Sigmoid colon (tissue), 7 donors: ENCODE results near the gene DMPK. TPM values are rescaled to one million over a fixed set of nuclear protein-coding genes. Genes with fewer than 3 reads are reported as not detected.
A peak's percentile ranks its signal among the peaks of the same experiment; 100 is the strongest.

ENCODE experiments used
- DNase-seq: peaks from one replicate; pipeline ENCODE4 v3.0.0-alpha.2; 2019
- H3K27ac ChIP-seq, 4 donors: fragments of 200-600 bp; sonication (generic); one replicate each; pipeline ENCODE4 v1.5.1; 2016 to 2019; ENCODE audit warnings: mild to moderate bottlenecking in 1 of 4
- H3K27me3 ChIP-seq, 3 donors: fragments of 200-600 bp; sonication (generic); one replicate each; pipeline ENCODE4 v1.5.1; 2019; ENCODE audit warnings: mild to moderate bottlenecking in 1 of 3
- H3K36me3 ChIP-seq, 4 donors: fragments of 200-600 bp; sonication (generic); one replicate each; pipeline ENCODE4 v1.5.1; 2016 to 2019
- H3K4me1 ChIP-seq, 4 donors: fragments of 200-600 bp; sonication (generic); one replicate each; pipeline ENCODE4 v1.5.1; 2017 to 2019
- H3K4me3 ChIP-seq, 4 donors: fragments of 200-600 bp; sonication (generic); one replicate each; pipeline ENCODE4 v1.5.1; 2017 to 2019; ENCODE audit warnings: mild to moderate bottlenecking in 2 of 4, moderate library complexity in 1 of 4
- H3K9me3 ChIP-seq, 4 donors: fragments of 200-600 bp in 3 of 4; sonication (generic) in 3 of 4; one replicate each; pipeline versions ENCODE4 v1.5.1 to v1.6.1; 2013 to 2019
- CTCF ChIP-seq, 4 experiments: fragments of 450-650 bp in 3 of 4; fragments of 200-600 bp in 1 of 4; IDR thresholded peaks; one replicate each; pipeline ENCODE4 v1.5.1; 2016 to 2019; ENCODE audit warnings: antibody characterized with exemption in 4 of 4, mild to moderate bottlenecking in 3 of 4, moderate library complexity in 2 of 4
- EP300 ChIP-seq, 4 donors: sonication (generic); formaldehyde crosslinking; IDR thresholded peaks; one replicate each; pipeline ENCODE4 v1.6.1; 2017; ENCODE audit warnings: antibody characterized with exemption in 4 of 4
- POLR2A ChIP-seq, 2 donors: fragments of 450-650 bp; IDR thresholded peaks; one replicate each; pipeline ENCODE4 v1.6.1; 2016; ENCODE audit warnings: antibody characterized with exemption in 2 of 2, mild to moderate bottlenecking in 2 of 2, moderate library complexity in 2 of 2
- POLR2AphosphoS5 ChIP-seq, 4 donors: sonication (generic); formaldehyde crosslinking; IDR thresholded peaks; one replicate each; pipeline ENCODE4 v1.6.1; 2017; ENCODE audit warnings: antibody characterized with exemption in 4 of 4
- WGBS, 2 donors: extraction: QIAGEN DNeasy Blood & Tissue Kit; methylation state at CpG; one replicate each; pipeline ENCODE4 v1.1.7; 2013; 5-methylcytosine and 5-hydroxymethylcytosine counted together
- intact Hi-C: fragments of 100-400 bp; cut with DNase I; formaldehyde crosslinking; loops from one replicate; pipeline ENCODE4 v1.15.1; 2023
- polyA plus RNA-seq, 3 donors: library from polyadenylated mRNA; stranded (reverse); fragments of 200-250 nt; gene quantifications; one replicate each; pipeline ENCODE4 v1.2.3, GENCODE V29; 2013
- total RNA-seq, 4 donors: library from RNA; depleted of rRNA; stranded (reverse); fragments of >200 nt; gene quantifications; one replicate each; pipeline ENCODE4 v1.1.0, GENCODE V29; 2016
- donor health status: healthy with polysubstance abuse.
- donor health status: Bipolar disorder and iron deficiency.
- donor health status: healthy.

Gene DMPK
- total and polyA plus RNA-seq, 7 donors, result 7.2 to 219 (median 62.2) TPM

- H3K9me3 ChIP-seq, result no peaks in the 10 kb centered on the region
- H3K27ac ChIP-seq, result peak overlapping the region in 1 of 4 donors; percentile 91
- H3K27me3 ChIP-seq, result no peaks in the 10 kb centered on the region
- H3K4me3 ChIP-seq, result no peak overlapping the region
- 55 to 88% methylated on average over 8 of the region's 8 CpGs for WGBS, 2 donors
- peaks cover 0 to 50% (median 24%) of the 10 kb centered on the region in 4 donors for H3K36me3 ChIP-seq
- intact Hi-C loops, result loop anchor here (5.0 kb wide), 2 partner anchors 99 to 464 kb away; partner anchors contain the start of genes QPCTL and SNRPD2
- DNase-seq, result no peak
- peaks cover 0 to 25% (median 21%) of the 10 kb centered on the region in 4 donors for H3K4me1 ChIP-seq
- TF ChIP-seq POLR2AphosphoS5 (IDR thresholded peaks at IDR 0.05) (no peak), CTCF (IDR thresholded peaks at IDR 0.05) (no peak), EP300 (IDR thresholded peaks at IDR 0.05) (no peak), POLR2A (IDR thresholded peaks at IDR 0.05) (no peak)
Measured at GRCh38 chr19:45790942-45791341, 8.7 kb upstream of the DMPK start.

DNA sequence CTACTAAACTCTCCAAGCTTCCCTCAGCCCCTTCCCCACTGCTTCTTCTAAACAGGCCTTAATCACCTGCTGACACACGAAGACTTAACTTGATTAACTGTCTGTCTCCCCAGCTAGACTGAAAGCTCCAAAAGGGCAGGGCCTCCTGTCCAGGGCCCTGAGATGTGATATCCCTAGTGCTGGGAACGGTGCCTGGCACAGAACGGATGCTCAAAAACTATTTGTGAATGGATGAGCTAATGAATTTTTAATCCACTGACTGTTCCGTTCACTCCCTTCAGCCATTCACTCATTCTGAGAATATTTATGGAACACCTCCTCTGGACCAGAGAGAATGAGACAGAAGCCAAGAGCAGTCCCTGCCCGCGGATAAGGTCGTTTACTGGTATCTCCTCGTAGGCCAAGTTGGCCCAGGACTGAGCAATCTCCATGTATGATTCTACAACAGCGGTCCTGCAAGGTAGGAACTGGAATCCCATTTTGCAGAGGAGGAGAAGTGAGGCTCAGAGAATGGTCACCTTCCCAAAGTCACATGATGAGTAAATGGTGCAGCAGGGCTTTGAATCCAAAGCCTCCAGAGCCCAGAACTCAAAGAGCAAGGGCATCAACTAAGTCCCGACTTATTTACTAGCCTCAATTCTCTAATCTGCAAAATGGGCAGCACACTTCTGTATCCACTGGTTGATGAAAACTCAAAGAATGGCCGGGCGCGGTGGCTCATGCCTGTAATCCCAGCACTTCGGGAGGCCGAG lies 6.9 kb upstream of the DMPK start:
- DNase-seq, result no peak

DNA sequence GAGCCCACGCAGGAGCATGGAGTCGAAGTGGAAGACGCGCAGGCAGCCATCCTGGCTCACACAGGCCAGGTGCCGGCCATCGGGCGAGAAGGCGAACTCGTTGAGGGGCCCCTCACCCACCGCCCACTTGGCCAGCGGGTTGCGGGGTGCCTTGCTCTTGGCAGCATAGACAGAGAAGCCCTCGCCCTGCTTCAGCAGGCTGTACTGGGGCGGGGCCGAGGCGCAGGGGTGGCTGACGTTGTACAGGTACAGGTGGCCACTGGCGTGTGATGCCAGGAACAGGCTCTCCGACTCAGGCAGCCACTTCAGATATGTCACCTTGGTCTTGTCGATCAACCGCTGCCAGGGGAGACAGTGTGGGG lies 4.2 kb upstream of the DMPK start:
- H3K4me1 ChIP-seq, result peaks cover 0 to 51% (median 44%) of the 10 kb centered on the region in 4 donors
- no peak for DNase-seq
- peaks cover 0 to 60% (median 30%) of the 10 kb centered on the region in 4 donors for H3K36me3 ChIP-seq

More for the DNA sequence above, 6.9 kb upstream of the DMPK start:
- Histone ChIP-seq H3K4me3 (no peak overlapping the region), H3K36me3 (peaks cover 0 to 60% (median 30%) of the 10 kb centered on the region in 4 donors), H3K9me3 (no peaks in the 10 kb centered on the region), H3K27me3 (no peaks in the 10 kb centered on the region), H3K4me1 (peaks cover 0 to 42% (median 38%) of the 10 kb centered on the region in 4 donors), H3K27ac (no peak overlapping the region)
- no peak for TF ChIP-seq EP300 (IDR thresholded peaks at IDR 0.05)
- no peak for TF ChIP-seq POLR2A (IDR thresholded peaks at IDR 0.05)
- no peak for TF ChIP-seq CTCF (IDR thresholded peaks at IDR 0.05)
- no peak for TF ChIP-seq POLR2AphosphoS5 (IDR thresholded peaks at IDR 0.05)
- WGBS, 2 donors, result 94 to 96% methylated on average over 15 of the region's 15 CpGs
- intact Hi-C loops, result loop anchor here (10.0 kb wide), 1 partner anchor 284 kb away; the partner anchor contains the start of gene VASP

GRCh38 chr19:45785781-45786532 lies 3.7 kb upstream of the DMPK start:
- Histone ChIP-seq H3K27ac (peak overlapping the region; percentile 96 to 98 (median 98)), H3K4me1 (peaks cover 0 to 51% (median 41%) of the 10 kb centered on the region in 4 donors), H3K27me3 (no peaks in the 10 kb centered on the region), H3K9me3 (no peaks in the 10 kb centered on the region), H3K36me3 (peaks cover 0 to 60% (median 30%) of the 10 kb centered on the region in 4 donors), H3K4me3 (no peak overlapping the region)
- TF ChIP-seq CTCF (IDR thresholded peaks at IDR 0.05), result no peak
- TF ChIP-seq POLR2AphosphoS5 (IDR thresholded peaks at IDR 0.05), result no peak
- no peak for TF ChIP-seq POLR2A (IDR thresholded peaks at IDR 0.05)
- TF ChIP-seq EP300 (IDR thresholded peaks at IDR 0.05), result no peak
- 94 to 95% methylated on average over 57 of the region's 57 CpGs for WGBS, 2 donors
- intact Hi-C loops, result loop anchor here (10.0 kb wide), 1 partner anchor 281 kb away; the partner anchor contains the start of gene VASP
- no peak for DNase-seq

More for the DNA sequence above, 4.2 kb upstream of the DMPK start:
- Histone ChIP-seq H3K9me3 (no peaks in the 10 kb centered on the region), H3K27me3 (no peaks in the 10 kb centered on the region), H3K4me3 (no peak overlapping the region), H3K27ac (peak overlapping the region in 3 of 4 donors; percentile 96 to 98 (median 97))
- intact Hi-C loops, result loop anchor here (10.0 kb wide), 1 partner anchor 282 kb away; the partner anchor contains the start of gene VASP
- WGBS, 2 donors, result 92 to 96% methylated on average over 21 of the region's 21 CpGs
- no peak for TF ChIP-seq POLR2A (IDR thresholded peaks at IDR 0.05)
- no peak for TF ChIP-seq CTCF (IDR thresholded peaks at IDR 0.05)
- no peak for TF ChIP-seq EP300 (IDR thresholded peaks at IDR 0.05)
- TF ChIP-seq POLR2AphosphoS5 (IDR thresholded peaks at IDR 0.05), result no peak
